T-helper 22 cell (primary cell): ENCODE results near the gene CCND2.
A peak's percentile ranks its signal among the peaks of the same experiment; 100 is the strongest.

ENCODE experiments used
- DNase-seq: peaks from one replicate; pipeline ENCODE4 v3.0.0-alpha.2; 2020; ENCODE audit warnings: low read depth

The CCND2 gene

GRCh38 chr12:4256043-4256826 is 17.3 kb upstream of the CCND2 start:
- no peak for DNase-seq

GRCh38 chr12:4257442-4257841 is 16.1 kb upstream of the CCND2 start:
- DNase-seq, result no peak

DNA sequence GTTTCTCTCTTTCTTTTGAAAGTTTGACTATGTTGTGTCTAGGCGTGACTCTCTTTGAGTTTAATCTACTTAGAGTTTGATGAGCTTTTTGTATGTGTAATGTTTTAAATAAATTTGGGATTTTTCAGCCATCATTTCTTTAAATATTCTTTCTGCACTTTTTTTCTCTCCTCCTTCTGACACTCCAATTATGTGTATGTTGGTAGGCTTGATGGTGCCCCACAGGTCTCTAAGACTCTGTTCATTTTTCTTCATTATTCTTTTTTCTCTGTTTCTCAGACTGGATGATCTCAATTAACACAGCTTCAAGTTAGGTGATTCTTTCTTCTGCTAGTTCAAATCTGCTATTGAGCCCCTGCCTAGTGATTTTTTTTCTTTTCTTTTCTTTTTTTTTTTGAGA is 14.5 kb upstream of the CCND2 start:
- DNase-seq, result no peak

GRCh38 chr12:4261655-4262054 is 11.9 kb upstream of the CCND2 start:
- no peak for DNase-seq

DNA sequence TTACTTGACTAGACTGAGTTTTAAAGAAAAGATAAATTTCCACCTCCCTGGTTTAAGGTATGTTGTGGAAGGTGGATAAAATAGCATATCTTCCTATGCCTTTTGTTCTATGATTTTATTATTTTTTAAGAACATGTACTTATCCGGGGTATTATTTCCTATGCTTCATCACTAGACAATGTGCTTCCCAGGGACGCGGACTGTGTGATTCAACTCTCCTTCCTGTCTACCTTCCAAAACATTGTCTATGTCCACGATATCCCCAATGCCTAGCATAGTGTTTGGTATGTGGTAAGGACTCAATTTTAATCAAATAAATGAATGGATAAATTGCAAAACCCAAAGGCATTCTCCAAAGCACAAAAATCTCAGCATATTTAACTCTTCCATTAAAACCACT is 8.3 kb upstream of the CCND2 start:
- DNase-seq, result no peak

DNA sequence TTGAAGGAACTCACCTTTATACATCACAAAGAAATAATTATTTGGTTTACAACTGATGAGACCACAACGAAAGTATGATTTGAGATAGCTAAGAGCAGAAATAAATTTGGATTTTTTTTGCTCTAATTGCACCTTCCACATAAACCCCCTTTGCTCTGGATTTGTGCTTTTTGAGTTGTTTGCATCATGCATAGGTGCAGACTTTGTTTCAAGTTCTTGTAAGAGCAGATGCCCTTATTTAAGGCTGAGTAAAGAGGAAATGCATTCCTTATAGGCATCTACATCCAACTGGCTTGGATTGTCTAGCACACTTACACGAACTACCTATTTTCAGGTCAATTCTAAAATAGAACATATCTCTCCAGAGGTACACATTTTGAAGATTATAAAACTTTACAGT is 6.6 kb upstream of the CCND2 start:
- DNase-seq, result no peak

- no peak for DNase-seq
Measured at GRCh38 chr12:4267704-4268328, 5.7 kb upstream of the CCND2 start.

GRCh38 chr12:4268329-4269181 is 5.0 kb upstream of the CCND2 start:
- DNase-seq, result no peak

- peak; percentile 86 for DNase-seq
Measured at GRCh38 chr12:4269279-4269991, 4.1 kb upstream of the CCND2 start.

DNA sequence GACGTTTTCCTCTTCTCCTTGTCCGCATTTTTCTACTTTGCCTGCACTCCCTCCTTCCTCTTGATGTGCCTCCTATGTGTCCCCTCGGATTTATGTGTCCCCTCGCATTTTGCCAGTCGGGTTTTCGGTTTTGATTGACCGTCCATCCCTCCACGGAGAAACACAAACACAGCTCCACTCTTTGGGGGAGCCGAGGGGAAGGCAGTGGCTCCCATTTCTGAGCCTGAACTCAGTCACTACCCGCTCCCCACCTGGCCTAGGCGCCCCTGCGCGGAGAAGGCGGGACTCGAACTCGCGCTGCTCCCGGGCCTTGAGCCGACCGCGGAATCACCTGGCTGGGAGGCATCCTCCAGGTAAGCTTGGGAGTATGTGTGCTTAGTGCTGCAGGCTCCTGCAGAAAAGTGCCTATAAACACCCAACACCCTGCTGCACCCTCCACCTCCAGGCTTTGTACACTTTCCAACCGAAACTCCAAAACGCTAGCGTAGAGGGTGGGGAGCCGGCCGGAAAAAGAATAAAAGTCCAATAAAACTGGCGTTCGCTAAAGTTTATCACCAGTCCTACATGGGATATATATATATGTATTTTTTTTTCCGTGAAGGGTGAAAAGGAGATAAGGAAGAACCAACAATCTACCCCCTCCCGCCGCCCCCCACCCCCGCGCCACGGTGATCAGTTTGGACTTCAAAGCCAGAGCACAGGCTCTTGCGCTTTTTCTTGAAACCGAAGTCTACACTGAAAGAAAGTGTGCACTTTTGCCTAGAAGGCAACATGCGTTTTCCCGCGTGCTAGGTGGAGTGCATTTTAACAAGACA is 3.3 kb upstream of the CCND2 start:
- DNase-seq, result no peak

- DNase-seq, result no peak
Measured at GRCh38 chr12:4270831-4271716, 2.5 kb upstream of the CCND2 start.

DNA sequence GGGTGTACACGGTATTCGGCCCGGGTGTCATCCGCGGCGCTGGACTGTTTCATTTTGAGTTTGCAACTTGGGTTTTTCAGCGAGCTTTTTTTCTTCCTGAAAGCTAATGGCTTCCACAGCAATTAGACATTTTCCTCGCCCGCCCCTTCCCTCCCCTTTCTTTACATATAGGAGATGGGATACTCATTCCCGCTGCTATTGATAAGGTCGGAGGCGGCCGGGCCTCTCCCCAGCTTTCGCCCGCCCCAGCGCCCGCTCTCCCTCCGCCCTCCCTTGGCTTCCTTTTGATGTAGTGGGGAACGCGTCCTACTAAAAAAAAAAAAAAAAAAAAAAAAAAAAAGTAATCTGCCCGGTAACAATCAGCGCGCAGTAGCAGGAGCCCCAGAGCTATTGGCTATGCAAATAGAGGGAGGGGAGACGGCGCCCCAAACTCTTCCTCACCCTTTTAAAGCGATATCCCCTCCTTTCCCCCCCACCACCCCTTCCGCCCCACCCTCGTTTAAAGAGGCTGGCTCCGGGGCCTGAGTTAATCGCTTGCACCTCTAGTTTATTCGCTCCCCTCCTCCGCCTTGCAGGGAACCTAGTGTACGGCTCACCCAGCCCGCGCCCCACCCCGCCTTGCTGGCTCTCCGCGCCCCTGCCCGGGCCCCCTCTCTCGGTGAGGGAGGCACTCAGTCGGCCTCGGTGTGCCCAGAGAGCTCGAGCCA is 1.7 kb upstream of the CCND2 start:
- DNase-seq, result peak; percentile 87

DNA sequence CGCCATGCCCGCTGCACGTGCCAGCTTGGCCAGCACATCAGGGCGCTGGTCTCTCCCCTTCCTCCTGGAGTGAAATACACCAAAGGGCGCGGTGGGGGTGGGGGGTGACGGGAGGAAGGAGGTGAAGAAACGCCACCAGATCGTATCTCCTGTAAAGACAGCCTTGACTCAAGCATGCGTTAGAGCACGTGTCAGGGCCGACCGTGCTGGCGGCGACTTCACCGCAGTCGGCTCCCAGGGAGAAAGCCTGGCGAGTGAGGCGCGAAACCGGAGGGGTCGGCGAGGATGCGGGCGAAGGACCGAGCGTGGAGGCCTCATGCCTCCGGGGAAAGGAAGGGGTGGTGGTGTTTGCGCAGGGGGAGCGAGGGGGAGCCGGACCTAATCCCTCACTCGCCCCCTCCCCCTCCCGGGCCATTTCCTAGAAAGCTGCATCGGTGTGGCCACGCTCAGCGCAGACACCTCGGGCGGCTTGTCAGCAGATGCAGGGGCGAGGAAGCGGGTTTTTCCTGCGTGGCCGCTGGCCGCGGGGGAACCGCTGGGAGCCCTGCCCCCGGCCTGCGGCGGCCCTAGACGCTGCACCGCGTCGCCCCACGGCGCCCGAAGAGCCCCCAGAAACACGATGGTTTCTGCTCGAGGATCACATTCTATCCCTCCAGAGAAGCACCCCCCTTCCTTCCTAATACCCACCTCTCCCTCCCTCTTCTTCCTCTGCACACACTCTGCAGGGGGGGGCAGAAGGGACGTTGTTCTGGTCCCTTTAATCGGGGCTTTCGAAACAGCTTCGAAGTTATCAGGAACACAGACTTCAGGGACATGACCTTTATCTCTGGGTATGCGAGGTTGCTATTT is 914 bp upstream of the CCND2 start:
- peak; percentile 66 for DNase-seq

DNA sequence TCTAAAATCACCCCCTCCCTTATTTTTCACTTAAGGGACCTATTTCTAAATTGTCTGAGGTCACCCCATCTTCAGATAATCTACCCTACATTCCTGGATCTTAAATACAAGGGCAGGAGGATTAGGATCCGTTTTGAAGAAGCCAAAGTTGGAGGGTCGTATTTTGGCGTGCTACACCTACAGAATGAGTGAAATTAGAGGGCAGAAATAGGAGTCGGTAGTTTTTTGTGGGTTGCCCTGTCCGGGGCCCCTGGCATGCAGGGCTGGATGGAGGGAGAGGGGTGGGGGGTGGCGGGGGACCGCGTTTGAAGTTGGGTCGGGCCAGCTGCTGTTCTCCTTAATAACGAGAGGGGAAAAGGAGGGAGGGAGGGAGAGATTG is 300 bp upstream of the CCND2 start:
- no peak for DNase-seq

- DNase-seq, result no peak
Measured at GRCh38 chr12:4274396-4275015, 944 bp downstream of the CCND2 start.

DNA sequence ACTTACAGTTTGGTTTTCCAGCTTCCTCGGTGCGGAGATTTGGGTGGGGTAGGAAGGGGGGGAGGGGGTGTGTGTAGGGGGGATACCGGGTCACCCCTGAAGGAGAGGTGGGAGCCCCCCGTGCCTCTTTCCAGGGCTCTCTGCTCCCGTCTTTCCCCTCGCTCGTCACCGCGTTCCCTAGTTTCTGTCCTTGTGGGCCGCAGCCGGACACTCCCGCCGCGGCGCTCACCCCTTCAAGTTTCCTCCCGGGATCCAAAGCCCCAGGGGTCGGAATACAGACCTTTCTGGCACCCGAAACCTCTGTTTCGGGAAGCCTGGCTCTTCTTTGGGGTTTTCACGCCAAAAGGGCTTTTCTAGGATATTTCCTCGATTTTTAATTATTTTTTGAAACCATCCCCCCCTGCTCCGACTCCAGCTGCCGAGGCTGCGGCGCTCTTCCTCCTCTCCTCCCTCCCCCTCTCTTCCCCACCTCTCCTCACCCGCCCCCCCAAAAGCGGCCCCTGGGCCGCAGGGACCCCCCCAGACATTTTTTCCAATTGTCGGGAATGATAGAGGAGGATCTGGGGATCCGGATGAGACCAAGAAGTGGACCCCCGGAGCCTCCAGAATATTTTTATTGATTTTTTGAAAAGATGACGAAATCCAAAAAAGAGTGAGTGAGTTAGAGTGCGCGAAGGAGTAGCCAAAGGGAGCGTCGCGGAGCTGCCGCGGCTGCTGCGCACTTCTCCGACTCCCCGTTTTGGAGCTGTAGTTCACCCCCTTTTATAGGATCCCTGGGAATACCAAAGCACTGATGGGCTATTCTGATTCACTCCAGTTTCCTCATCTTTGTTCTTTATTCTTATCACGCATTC is 1.7 kb downstream of the CCND2 start:
- DNase-seq, result no peak

DNA sequence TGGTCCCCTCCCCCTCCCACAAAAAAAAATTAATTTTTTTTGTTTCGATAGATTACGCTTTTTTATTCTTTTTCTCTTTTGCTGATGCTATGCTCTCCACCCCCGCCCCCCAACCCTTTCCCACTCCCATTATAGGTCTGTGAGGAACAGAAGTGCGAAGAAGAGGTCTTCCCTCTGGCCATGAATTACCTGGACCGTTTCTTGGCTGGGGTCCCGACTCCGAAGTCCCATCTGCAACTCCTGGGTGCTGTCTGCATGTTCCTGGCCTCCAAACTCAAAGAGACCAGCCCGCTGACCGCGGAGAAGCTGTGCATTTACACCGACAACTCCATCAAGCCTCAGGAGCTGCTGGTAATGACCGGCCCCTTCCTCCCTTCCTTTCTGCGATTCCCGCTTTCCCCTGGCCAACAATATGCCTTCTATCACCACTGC is 2.3 kb downstream of the CCND2 start:
- DNase-seq, result no peak
